ENCODE results near the gene KLRC3.
"Not testable (repeated sequence)": the region's sequence is repeated elsewhere in the genome, so short reads cannot be mapped to it uniquely, and the experiment has no call there.

KLRC3 gene

DNA sequence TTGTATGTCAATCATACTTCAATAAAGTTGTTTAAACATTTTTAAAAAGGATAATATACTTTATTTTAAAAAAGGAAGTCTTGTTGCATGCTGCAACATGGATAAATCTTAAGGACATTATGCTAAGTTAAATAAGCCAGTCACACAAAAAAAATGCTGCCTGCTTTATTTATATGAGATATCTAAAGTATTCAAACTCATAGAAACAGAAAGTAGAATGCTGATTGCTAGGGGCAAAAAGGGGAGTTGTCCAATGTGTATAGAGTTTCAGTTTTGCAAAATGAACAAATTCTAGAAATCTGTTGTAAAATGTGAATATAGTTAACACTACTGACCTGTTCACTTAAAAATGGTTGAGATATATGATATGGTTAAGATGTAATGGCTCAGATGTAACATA is 19.6 kb downstream of the KLRC3 start:
- DNase-seq: no peak

DNA sequence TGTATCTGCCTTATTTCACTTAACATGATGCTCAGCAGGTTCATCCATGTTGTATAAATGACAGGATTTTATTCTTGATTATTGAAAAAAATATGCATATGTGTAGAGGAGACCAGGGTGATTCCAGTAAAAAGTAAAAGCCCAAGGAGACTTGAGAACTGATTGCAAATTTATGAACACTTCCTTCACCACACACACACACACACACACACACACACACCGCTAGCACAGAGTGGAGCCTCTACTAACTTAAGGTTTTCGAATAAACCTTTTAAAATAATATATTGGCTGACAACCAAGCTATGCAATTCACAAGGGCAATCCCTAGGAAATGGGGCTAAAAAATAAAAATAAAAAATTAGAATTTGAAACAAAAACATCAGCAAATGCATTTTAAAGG is 22.2 kb downstream of the KLRC3 start:
- no peak for DNase-seq

DNA sequence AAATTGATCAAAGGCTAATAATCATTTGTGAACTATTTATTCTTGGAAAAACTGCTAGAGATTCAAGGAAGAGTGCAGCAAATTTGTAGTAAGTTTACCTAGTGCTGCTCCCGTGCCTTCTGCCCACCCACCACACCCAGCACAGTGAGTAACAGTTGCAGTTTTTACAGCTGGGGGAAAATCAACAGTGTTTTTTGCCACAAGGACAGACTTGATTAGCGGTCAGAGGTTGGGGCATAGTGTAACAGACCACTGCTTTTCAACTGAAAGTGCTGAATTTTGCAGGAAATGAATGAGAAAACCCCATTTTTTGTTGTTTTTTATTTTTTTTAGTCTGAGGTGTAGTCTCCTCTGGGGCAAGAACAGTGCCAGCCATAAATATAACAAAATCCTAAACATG is 23.1 kb downstream of the KLRC3 start:
- no peak for DNase-seq

DNA sequence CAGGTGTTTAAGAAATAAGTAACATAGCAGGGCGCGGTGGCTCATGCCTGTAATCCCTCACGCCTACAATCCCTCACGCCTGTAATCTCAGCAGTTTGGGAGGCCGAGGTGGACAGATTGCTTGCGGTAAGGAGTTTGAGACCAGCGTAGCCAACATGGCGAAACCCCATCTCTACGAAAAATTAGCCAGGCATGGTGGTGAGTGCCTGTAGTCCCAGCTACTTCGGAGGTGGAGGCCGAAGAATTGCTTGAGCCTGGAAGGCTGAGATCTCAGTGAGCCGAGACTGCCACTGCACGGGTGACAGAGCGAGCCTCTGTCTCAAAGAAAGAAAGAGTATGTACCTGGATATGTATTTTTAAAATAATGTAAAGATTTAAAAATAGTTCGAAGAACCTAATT is 24.2 kb downstream of the KLRC3 start:
- DNase-seq: not testable (repeated sequence)

DNA sequence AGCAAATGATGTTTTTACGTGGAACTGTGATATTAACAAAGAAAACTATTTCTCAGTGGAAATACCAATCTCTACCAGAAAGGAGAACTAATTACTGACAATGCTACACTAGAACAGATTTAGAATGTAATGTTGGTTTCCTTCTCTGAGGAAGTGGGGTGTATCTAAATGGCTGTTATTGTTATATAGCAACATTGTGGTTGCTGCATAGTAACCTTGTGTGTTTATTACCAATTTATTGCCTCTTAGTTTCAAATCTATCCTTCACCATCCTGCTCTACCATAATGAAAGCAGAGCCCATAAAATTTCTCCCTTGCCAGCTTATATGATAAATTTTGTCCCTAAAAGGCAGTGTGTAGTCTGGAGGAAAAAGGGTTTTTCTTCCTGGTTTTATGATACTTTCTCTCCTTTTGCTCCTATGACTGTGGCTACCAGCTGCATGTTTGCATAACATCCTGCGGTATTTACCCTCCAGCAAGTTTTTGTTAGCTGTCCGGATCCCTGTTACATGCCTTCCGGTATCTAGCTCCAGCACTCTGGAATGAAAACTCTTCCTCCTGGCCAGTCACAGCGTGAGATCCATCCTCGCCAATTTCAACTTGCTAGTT is 24.9 kb downstream of the KLRC3 start:
- no peak for DNase-seq

DNA sequence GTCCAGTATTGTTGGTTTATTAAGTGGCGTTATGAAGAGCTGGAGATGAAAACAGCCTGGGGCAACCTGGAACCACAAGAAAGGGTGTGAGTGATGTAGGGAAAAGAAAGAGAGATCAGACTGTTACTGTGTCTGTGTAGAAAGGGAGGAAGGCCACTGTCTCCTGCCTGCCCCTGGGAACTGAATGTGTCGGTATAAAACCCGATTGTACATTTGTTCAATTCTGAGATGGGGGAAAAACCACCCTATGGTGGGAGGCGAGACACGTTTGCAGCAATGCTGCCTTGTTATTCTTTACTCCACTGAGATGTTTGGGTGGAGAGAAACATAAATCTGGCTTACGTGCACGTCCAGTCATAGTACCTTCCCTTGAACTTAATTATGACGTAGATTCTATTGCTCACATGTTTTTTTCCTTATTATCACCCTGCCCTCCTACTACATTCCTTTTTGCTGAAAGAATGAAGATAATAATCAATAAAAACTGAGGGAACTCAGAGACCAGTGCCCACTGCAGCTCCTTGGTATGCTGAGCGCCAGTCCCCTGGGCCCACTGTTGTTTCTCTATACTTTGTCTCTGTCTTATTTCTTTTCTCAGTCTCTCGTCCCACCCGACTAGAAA is 25.8 kb downstream of the KLRC3 start:
- not testable (repeated sequence) for DNase-seq

DNA sequence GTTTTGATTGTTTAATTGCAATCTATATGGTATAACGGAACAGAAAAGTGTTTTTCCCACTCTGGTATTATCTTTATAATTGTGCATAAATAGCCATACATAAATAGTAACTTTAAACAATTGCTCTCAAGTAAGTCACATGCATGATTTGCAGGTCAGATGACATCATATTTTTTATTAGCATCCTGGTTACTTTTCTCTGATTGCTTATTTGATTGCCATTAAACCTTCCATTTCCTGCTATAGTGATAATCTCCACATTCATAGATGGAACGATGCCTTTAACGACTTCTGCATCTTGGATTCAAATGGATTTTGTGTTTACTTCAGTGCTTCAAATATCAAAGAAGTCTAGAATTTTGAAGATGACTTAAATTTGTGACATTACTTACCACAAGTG is 27.1 kb downstream of the KLRC3 start:
- DNase-seq: no peak

DNA sequence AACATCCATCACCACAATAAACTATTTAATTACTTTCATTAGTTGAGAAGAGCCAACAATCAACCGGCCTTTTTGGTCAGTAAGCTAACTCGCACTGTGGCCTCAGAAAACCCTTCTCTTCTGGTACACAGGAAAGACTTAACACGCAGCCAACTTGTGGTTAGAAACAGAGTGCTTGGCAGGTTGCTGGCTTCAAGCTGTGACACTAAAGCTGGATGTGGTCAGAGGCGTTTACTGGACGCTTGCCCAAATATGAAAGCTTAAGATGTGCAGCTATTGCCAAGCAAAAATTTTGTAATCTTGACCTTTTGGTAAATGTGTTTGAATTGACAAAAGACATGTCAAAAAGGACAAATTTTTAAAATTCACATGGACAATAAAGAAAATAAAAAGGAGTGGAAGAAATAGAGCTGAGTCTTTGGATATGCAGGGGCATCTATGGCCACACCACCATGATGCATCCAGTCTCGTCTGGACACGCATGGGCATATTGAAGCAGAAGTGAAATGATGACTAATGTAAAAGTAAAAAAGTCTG is 27.9 kb downstream of the KLRC3 start:
- DNase-seq: peak in 1 of 56 donors; percentile 17

DNA sequence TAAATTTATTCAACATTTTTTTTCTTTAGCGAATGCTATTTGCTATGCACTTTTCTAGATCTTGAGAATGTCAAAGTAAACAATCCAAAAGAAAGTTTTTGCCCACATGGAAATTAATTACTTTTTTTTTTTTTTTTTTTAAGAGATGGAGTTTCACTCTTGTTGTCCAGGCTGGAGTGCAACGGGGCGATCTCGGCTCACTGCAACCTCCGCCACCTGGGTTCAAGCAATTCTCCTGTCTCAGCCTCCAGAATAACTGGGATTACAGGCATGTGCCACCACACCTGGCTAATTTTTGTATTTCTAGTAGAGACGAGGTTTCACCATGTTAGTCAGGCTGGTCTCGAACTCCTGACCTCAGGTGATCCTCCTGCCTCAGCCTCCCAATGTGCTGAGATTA is 29.4 kb downstream of the KLRC3 start:
- not testable (repeated sequence) for DNase-seq

DNA sequence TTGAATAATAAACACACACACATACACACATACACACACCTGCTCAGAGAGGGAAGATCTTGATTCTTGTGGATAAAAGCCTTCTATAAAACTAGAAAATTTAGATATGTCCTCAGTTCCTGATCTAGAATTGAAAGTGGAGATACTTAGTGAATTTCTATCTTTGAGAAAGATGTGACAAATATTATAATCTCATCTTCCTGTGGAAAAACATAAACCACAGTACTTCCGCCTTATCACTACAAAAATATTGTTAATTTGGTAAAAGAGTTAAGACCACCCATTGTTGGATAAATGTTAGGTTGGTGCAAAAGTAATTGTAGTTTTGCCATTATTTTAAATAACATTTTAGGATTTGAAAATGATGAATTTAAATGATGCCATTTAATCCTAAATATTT is 30.5 kb downstream of the KLRC3 start, which contains the start of gene KLRK1:
Gene KLRK1, minus strand, starts transcription at position 138 of the 400 bp plus-strand sequence. CDS start 1,231 bp downstream, outside the sequence.
- DNase-seq: no peak

DNA sequence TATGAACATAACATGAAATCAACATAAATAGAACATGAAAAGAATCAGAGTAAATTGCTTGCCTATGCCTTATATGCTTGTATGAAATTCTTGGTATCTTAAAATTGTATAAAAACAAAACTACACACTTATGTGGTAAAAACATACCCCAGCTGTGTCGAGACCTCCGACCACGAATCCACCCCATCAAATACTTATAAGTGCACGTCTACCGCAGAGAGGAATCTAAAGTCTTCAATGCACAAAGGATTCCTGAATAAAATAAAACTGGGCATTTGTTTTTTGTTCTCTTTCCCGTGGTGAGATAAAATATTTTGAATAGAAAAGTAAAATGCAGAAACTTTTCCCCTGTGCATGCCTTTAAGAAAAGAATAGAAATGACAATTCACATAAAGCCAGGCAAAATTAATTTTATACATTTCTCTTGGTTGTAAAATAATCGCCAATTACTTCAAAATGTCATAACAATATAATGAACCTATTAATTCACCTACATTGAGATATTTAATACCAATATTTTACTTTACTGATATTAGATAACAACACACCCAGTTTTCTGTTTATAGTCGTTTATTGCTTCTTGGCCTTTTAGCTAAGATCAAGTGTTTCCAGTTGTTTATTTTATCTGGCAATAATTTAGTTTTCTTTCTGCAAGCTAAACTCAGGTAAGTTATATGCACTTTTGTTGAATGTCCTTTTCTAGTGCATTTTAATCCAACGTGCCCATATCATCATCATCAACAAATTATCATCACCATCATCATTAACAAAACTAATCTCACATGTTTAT is 31.6 kb downstream of the KLRC3 start:
- DNase-seq: no peak

DNA sequence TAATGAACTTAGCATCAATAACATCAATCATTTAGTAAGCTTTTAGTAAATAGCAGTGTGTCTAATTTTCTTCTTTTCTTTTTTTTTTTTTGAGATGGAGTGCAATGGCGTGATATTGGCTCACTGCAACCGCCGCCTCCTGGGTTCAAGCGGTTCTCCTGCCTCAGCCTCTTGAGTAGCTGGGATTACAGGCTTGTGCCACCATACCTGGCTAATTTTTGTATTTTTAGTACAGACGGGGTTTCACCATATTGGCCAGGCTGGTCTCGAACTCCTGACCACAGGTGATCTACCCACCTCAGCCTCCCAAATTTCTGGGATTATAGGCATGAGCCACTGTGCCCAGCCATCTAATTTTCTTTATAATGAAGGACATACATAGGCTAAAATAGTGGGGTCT is 32.9 kb downstream of the KLRC3 start:
- not testable (repeated sequence) for DNase-seq

DNA sequence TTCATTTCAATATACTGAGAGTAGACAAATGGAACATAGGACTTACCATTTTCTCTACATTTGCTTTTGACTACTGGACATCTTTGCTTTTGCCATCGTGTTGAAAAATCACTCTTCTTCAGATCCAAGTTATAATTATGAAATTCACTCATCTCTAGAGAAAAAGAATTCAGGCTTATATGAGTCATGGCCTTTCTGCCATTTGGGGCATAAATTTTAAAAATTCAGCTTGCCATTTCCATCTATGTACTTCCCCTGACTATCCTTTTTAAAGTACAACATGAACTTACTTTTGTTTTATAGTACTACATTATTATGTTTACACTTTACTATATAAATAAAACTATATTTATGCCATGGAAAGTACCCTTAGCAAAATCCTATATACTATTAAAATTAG is 33.5 kb downstream of the KLRC3 start:
- no peak for DNase-seq

DNA sequence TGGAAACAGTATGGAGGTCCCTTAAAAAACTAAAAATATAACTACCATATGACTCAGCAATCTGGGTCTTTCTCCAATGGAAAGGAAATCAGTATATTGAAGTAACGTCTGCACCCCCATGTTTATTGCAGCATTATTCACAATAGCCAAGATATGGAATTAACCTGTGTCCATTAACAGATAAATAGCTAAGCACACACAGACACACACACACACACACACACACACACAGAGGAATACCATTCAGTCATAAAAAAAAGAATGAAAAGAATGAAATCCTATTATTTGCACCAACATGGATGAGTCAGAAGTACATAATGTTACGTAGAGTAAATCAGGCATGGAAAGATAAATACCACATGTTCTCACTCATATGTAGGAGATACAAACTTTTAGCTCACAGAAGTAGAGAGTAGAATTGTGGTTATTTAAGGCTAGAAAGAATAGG is 35.2 kb downstream of the KLRC3 start:
- DNase-seq: no peak

DNA sequence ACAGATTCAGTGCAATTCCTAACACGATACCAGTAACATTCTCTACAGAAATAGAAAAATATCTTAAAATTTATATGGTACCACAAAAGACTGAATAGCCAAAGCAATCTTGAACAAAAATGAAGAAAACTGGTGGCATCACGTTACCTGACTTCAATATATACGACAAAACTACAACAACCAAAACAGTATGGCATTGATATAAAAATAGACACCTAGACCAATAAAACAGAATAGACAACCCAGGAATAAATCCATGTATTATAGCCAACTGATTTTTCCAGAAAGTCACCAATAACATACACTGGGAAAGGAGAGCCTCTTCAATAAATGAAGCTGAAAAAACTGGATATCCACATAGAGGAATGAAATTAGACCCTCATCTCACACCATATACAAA is 36.2 kb downstream of the KLRC3 start:
- no peak for DNase-seq

DNA sequence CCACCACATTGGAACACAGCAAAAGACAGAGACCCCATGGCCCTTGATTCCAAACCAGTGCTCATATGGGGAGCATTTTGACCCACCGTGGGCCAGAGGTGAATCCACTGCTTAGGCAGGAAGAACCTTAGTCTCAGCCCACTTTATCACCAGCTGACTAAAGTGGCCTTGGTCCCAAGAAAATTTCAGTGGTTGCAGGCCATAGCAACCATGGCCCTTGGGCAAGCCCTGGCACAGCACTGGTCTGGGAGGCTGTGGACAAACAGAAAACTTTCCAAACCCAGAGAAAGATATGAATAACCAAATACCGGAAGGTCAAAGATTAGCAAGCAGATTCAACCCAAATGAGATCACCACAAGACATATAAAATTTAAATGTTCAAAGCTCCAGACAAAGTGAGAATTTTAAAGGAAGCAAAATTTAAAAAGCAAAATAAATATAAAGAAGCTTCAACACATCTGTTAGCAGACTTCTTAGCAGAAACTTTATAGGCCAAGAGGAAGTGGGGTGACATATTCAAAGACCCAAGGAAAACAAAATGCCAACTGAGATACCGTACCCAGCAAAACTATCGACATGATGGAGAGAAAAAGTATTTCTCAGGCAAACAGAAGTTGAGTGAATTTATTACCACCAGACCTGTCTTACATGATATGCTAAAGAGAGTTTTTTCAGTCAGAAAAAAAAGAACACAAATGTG is 38.3 kb downstream of the KLRC3 start:
- no peak for DNase-seq

DNA sequence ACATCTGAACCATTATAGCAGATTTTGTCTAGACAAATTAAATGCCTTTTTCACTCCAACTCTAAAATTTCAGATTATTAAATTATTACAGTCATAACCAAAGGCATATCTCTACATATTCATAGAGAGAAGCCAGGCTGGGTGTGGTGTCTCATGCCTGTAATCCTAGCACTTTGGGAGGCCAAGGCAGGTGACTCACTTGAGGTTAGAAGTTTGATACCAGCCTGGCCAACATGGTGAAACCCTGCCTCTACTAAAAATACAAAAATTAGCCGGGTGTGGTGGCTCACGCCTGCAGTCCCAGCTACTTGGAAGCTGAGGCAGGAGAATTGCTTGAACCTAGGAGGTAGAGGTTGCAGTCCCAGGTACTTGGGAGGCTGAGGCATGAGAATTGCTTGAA is 41.7 kb downstream of the KLRC3 start:
- not testable (repeated sequence) for DNase-seq

DNA sequence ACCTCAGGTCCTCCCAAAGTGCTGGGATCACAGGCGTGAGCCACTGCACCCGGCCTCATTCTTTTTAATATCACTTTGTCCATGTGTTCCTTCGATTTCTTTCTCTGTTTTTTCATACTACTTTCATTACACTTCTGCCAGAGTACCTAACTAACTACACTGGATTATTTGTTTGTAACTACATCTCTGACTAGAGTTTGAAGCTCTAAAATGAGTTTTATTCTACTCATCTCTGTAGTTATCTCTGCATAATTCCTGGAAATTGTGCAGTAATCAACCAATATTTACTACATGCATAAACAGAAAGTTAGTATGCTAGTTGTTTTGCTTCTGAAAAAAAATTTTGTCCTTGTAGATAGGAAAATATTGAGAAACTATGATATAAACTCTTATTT is 45.8 kb downstream of the KLRC3 start:
- DNase-seq: no peak

DNA sequence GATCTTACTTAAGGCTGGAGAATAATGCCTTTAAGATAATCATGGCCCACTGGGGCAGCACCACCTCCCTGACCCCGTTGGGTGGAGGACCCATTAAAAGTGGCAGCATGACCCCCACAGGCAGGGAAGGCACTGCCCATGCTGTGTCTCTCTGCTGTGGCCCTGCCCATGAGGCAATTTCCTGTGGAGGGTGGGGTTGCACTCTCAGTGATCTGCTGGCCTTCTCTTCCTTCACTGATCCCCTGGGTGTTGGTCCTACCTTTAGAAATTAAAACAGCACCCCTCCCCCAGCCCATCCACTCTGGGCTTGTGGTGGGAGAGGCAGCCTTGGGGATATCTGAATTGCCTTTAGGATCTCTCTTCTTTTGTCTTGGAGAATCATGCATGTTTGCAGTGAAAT is 47.8 kb downstream of the KLRC3 start:
- DNase-seq: peak in 8 of 56 donors; percentile 11 to 42 (median 35)

DNA sequence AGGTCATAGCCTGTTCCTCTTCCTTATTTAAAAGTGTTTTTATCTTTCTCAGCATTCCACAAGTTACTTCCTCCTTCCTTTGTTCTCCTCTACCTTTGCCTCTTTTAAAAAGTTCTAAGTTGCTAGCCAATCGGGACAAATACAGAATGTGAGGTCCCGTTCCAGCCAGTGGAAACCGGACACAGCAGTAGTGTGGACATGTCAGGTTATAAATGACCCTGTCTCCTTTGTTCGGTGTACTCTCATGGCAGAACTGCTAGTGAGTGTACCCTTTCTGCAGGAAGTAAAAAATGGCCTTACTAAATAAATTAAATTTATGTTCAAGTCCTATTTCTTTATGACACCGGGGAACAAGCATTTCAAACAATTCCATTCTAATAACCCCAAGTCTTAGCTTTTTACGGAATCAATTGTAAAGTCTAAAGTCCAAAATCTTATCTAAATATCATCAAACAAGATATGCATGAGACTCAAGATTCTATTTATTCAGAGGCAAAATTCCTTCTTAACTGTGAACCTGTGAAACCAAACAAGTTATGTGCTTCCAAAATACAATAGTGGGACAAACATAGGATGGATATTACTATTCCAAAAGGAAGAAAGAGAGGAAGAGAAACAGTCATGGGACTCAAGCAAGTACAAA is 48.4 kb downstream of the KLRC3 start:
- not testable (repeated sequence) for DNase-seq
